Measurements from ENCODE around the gene DAAM1.

The DAAM1 gene

DNA sequence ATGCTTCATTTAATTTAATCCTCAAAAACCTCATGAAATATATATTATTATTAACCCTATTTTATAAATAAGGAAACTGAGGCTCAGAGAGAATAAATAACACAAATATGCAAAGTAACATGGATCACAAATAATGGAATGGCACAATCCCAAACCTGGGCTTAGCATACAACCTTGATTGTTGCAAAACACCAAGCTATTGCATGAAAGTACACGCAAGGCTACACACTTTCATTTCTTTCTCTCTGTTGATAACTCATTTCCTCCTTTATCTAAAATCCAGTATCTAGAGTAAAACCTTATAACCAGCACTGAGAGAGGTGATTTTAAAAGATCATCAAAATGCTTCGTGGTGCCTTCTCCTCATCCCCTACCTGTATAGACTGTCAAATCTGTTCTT lies 2.8 kb upstream of the DAAM1 start:
- DNase-seq (ENCODE audit: low read depth): no peak
- H3K4me3 ChIP-seq (replicated peaks; ENCODE audit: low read depth, low read length): no peak overlapping the region
- TF ChIP-seq, protein P1, sequence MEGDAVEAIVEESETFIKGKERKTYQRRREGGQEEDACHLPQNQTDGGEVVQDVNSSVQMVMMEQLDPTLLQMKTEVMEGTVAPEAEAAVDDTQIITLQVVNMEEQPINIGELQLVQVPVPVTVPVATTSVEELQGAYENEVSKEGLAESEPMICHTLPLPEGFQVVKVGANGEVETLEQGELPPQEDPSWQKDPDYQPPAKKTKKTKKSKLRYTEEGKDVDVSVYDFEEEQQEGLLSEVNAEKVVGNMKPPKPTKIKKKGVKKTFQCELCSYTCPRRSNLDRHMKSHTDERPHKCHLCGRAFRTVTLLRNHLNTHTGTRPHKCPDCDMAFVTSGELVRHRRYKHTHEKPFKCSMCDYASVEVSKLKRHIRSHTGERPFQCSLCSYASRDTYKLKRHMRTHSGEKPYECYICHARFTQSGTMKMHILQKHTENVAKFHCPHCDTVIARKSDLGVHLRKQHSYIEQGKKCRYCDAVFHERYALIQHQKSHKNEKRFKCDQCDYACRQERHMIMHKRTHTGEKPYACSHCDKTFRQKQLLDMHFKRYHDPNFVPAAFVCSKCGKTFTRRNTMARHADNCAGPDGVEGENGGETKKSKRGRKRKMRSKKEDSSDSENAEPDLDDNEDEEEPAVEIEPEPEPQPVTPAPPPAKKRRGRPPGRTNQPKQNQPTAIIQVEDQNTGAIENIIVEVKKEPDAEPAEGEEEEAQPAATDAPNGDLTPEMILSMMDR (IDR thresholded peaks at IDR 0.05; ENCODE audit: low read length, missing control alignments): no peak

GRCh38 chr14:59186306-59186705 lies 2.2 kb upstream of the DAAM1 start:
- no peak for DNase-seq (ENCODE audit: low read depth)
- no peak overlapping the region for H3K4me3 ChIP-seq (replicated peaks; ENCODE audit: low read depth, low read length)
- TF ChIP-seq, protein P1 (IDR thresholded peaks at IDR 0.05; ENCODE audit: low read length, missing control alignments): no peak

DNA sequence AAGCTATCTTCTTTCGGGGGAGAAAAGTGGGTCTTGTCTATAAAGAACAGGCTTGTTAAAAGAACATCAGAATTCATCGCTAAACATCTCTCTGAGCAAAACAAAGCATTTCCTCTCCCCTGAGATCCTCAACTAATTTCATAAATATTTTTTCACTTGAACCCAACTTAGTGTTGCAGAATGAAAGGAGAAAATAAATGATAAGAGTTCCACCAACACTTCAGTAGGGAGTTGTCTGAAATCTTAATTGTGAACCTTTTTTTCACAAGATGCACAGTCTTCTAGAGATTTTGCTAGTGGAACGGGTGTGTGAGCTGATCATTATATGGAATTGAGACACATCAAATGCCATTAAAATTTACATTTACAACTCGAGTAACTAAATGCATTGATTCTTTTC lies 1.3 kb upstream of the DAAM1 start:
- no peak for DNase-seq (ENCODE audit: low read depth)
- H3K4me3 ChIP-seq (replicated peaks; ENCODE audit: low read depth, low read length): no peak overlapping the region
- TF ChIP-seq, protein P1 (IDR thresholded peaks at IDR 0.05; ENCODE audit: low read length, missing control alignments): no peak

GRCh38 chr14:59187802-59188460 lies 536 bp upstream of the DAAM1 start:
- H3K4me3 ChIP-seq (replicated peaks; ENCODE audit: low read depth, low read length): peak overlapping the region; percentile 91
- no peak for DNase-seq (ENCODE audit: low read depth)
- TF ChIP-seq, protein P1 (IDR thresholded peaks at IDR 0.05; ENCODE audit: low read length, missing control alignments): no peak

DNA sequence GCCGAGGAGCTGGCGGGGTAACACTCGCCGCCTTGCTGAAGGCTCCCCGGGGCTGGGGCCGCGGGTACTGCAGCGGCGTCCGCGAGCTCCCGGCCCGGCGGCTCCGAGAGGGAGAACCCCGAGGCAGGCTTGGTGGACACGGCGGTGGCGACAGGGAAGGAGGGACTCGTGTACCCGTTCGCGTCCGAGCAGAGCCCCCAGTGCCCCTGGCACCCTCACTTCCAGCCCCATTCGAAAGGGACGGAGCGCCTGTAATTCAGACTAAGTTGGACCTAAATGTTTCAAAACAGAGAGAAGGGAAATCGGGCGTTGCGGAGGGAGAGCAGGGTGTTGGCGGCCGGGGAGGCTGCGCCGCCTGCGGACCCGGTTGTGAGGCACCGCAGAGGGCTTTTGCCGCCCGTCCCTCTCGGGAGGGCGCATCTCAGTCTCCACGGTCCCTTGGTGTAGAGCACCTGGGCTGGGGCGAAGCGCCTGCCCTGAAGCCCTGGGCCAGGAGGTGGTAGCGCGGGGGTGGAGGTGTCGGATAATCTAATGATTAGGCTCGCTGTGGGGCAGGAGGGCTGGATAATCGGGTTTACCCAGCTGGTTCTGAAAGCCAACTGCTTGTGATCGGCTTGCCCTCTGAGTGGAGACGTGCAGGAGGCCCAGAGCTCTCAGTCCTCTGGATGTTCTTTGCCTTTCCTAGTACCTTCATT lies 771 bp downstream of the DAAM1 start:
- H3K4me3 ChIP-seq (replicated peaks; ENCODE audit: low read depth, low read length): peak overlapping the region; percentile 91
- TF ChIP-seq, protein P1 (IDR thresholded peaks at IDR 0.05; ENCODE audit: low read length, missing control alignments): no peak
- peak; percentile 24 for DNase-seq (ENCODE audit: low read depth)

GRCh38 chr14:59189786-59190368 lies 1.4 kb downstream of the DAAM1 start:
- peak overlapping the region; percentile 91 for H3K4me3 ChIP-seq (replicated peaks; ENCODE audit: low read depth, low read length)
- TF ChIP-seq, protein P1 (IDR thresholded peaks at IDR 0.05; ENCODE audit: low read length, missing control alignments): no peak
- peak; percentile 92 for DNase-seq (ENCODE audit: low read depth)

All from fibroblast of pulmonary artery (primary cell).